Measurements from ENCODE around the gene SPTLC1.

DNA sequence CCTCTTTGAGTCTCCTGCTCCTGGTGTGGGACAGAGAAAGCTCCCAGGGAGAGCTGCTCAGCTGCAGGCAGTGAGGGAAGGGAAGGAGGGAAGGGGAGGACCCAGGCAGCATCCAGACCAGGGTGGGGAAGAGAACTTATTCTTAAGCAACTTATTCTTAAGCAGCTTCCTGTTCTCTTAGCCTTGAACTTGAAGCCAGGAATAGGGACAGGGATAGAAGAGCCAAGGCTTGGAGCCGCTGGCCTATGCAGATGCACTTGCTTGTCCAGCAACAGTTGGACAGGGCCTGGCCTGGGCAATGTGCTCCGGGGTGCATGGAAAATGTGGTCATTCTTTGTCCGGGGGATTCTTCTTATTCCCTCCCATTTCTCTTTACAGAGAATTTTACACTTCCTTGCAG is 31.4 kb upstream of the SPTLC1 start:
- TF ChIP-seq, protein P1, sequence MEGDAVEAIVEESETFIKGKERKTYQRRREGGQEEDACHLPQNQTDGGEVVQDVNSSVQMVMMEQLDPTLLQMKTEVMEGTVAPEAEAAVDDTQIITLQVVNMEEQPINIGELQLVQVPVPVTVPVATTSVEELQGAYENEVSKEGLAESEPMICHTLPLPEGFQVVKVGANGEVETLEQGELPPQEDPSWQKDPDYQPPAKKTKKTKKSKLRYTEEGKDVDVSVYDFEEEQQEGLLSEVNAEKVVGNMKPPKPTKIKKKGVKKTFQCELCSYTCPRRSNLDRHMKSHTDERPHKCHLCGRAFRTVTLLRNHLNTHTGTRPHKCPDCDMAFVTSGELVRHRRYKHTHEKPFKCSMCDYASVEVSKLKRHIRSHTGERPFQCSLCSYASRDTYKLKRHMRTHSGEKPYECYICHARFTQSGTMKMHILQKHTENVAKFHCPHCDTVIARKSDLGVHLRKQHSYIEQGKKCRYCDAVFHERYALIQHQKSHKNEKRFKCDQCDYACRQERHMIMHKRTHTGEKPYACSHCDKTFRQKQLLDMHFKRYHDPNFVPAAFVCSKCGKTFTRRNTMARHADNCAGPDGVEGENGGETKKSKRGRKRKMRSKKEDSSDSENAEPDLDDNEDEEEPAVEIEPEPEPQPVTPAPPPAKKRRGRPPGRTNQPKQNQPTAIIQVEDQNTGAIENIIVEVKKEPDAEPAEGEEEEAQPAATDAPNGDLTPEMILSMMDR (IDR thresholded peaks at IDR 0.05; ENCODE audit: control extremely low read depth in 1 of 3, insufficient read depth in 1 of 3, low read depth in 1 of 3, low read length in 3 of 3) = no peak
- TF ChIP-seq RAD21 (IDR thresholded peaks at IDR 0.05 in 1 of 2, conservative IDR thresholded peaks at IDR 0.05 in 1 of 2; ENCODE audit: low read depth in 2 of 2, low read length in 2 of 2) (no peak), SIX5 (IDR thresholded peaks at IDR 0.05; ENCODE audit: low read depth, low read length) (no peak), POLR2AphosphoS5 (IDR thresholded peaks at IDR 0.05; ENCODE audit: low read depth, low read length) (no peak), NRF1 (IDR thresholded peaks at IDR 0.05; ENCODE audit: low read depth, low read length) (no peak), RXRA (IDR thresholded peaks at IDR 0.05; ENCODE audit: insufficient read depth, low read depth, low read length) (no peak), SAP30 (IDR thresholded peaks at IDR 0.05; ENCODE audit: insufficient read depth, insufficient replicate concordance, low read length) (no peak), RNF2 (IDR thresholded peaks at IDR 0.05; ENCODE audit: borderline replicate concordance, low read depth, low read length, missing control alignments, poor library complexity, severe bottlenecking) (no peak), GABPA (IDR thresholded peaks at IDR 0.05; ENCODE audit: borderline replicate concordance, insufficient read depth, low read length) (no peak), EZH2 (IDR thresholded peaks at IDR 0.05; ENCODE audit: low read depth, low read length, severe bottlenecking) (no peak)
- TF ChIP-seq, protein P2, sequence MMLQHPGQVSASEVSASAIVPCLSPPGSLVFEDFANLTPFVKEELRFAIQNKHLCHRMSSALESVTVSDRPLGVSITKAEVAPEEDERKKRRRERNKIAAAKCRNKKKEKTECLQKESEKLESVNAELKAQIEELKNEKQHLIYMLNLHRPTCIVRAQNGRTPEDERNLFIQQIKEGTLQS (IDR thresholded peaks at IDR 0.05; ENCODE audit: insufficient read depth, low read depth, low read length) = no peak
- TF ChIP-seq, protein P3, sequence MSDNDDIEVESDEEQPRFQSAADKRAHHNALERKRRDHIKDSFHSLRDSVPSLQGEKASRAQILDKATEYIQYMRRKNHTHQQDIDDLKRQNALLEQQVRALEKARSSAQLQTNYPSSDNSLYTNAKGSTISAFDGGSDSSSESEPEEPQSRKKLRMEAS (IDR thresholded peaks at IDR 0.05) = no peak
